H1 (cell line): ENCODE results near the gene ITGAV. TPM values are rescaled to one million over a fixed set of nuclear protein-coding genes. Genes with fewer than 3 reads are reported as not detected.
A peak's percentile ranks its signal among the peaks of the same experiment; 100 is the strongest.

Experiments
- CTCF ChIA-PET: fragments of 300-600 bp; sonication (Branson Sonifier 250); formaldehyde crosslinking; loops from one replicate; lab custom pipeline; 2021; ENCODE audit not compliant: partially characterized antibody; lab: Charles Lee
- POLR2A ChIA-PET: fragments of 300-600 bp; sonication (Branson Sonifier 250); formaldehyde crosslinking; loops from one replicate; lab custom pipeline; 2021; ENCODE audit warnings: inconsistent platforms; ENCODE audit not compliant: partially characterized antibody; lab: Charles Lee
- DNase-seq, 2 experiments: peaks; one replicate each; pipeline versions ENCODE4 v3.0.0 to v3.0.0-alpha.2; 2010 to 2022; ENCODE audit warnings: low spot score in 2 of 2, low read depth in 1 of 2, mixed read lengths in 1 of 2
- FAIRE-seq: peaks from 2 replicates; lab custom pipeline; 2011; peaks lifted over from hg19 to GRCh38; lab: Jason Lieb, UNC
- H2AFZ ChIP-seq: 2 replicates; pipeline ENCODE4 v1.8.1; 2012; ENCODE audit warnings: low read length, inconsistent platforms
- H2AK5ac ChIP-seq: 2 replicates; pipeline ENCODE4 v1.6.1; 2013; ENCODE audit warnings: low read depth, low read length
- H2BK120ac ChIP-seq: replicated peaks from 2 replicates; pipeline ENCODE3; 2013; ENCODE audit warnings: low read depth, low read length, inconsistent platforms
- H2BK12ac ChIP-seq: 2 replicates; pipeline ENCODE4 v1.6.1; 2013; ENCODE audit warnings: low read depth, low read length
- H2BK15ac ChIP-seq: 2 replicates; pipeline ENCODE4 v1.6.1; 2013; ENCODE audit warnings: low read length
- H2BK20ac ChIP-seq: 2 replicates; pipeline ENCODE4 v1.6.1; 2013; ENCODE audit warnings: low read length
- H2BK5ac ChIP-seq: 2 replicates; pipeline ENCODE4 v1.6.1; 2013; ENCODE audit warnings: low read depth, low read length
- H3K14ac ChIP-seq: 2 replicates; pipeline ENCODE4 v1.6.1; 2013; ENCODE audit warnings: inconsistent platforms; ENCODE audit not compliant: insufficient read length
- H3K18ac ChIP-seq: 2 replicates; pipeline ENCODE4 v1.6.1; 2013; ENCODE audit warnings: low read length; ENCODE audit errors: extremely low read depth
- H3K23ac ChIP-seq: 2 replicates; pipeline ENCODE4 v1.6.1; 2013; ENCODE audit warnings: inconsistent platforms; ENCODE audit not compliant: insufficient read length
- H3K23me2 ChIP-seq: 2 replicates; pipeline ENCODE4 v1.6.1; 2013; ENCODE audit warnings: low read depth, low read length
- H3K27ac ChIP-seq: 2 replicates; pipeline ENCODE4 v1.6.1; 2011; ENCODE audit warnings: low read depth, low read length, inconsistent platforms
- H3K27me3 ChIP-seq, 4 experiments: replicated peaks in 1 of 4; 1 replicate in 1 of 4; 2 replicates in 3 of 4; pipeline versions ENCODE4 v1.6.1 to v1.8.1; 2011 to 2013; ENCODE audit warnings: low read length in 3 of 4, mild to moderate bottlenecking in 3 of 4, inconsistent platforms in 2 of 4, mixed read lengths in 2 of 4, moderate library complexity in 1 of 4; ENCODE audit not compliant: control insufficient read depth in 3 of 4, insufficient read depth in 3 of 4; ENCODE audit errors: extremely low read depth in 1 of 4
- H3K36me3 ChIP-seq, 4 experiments: 2 replicates each; pipeline versions ENCODE4 v1.6.1 to v1.8.1; 2011 to 2013; ENCODE audit warnings: mild to moderate bottlenecking in 4 of 4, low read length in 3 of 4, moderate library complexity in 2 of 4, control low read depth in 1 of 4, inconsistent platforms in 1 of 4; ENCODE audit not compliant: insufficient read depth in 4 of 4, control insufficient read depth in 2 of 4
- H3K4ac ChIP-seq: replicated peaks from 2 replicates; pipeline ENCODE3; 2013; ENCODE audit warnings: low read length, low read depth, mixed read lengths, inconsistent platforms; ENCODE audit not compliant: insufficient read length
- H3K4me1 ChIP-seq, 4 experiments: replicated peaks in 1 of 4; 1 replicate in 1 of 4; 2 replicates in 3 of 4; pipeline versions ENCODE4 v1.6.1 to v1.8.1; 2011 to 2013; ENCODE audit warnings: low read length in 3 of 4, inconsistent platforms in 2 of 4, mixed read lengths in 1 of 4; ENCODE audit not compliant: insufficient read depth in 4 of 4, control insufficient read depth in 3 of 4
- H3K4me2 ChIP-seq, 2 experiments: 2 replicates each; pipeline versions ENCODE4 v1.6.1 to v1.8.1; 2011 to 2013; ENCODE audit warnings: low read depth in 2 of 2, low read length in 2 of 2, control low read depth in 1 of 2, inconsistent platforms in 1 of 2, mild to moderate bottlenecking in 1 of 2; ENCODE audit not compliant: insufficient read depth in 1 of 2
- H3K4me3 ChIP-seq, 4 experiments: fragments of 200-600, 300-600 bp in 1 of 4; sonication (generic), shearing (Covaris generic), sonication (Bioruptor Twin) in 1 of 4; 2 replicates each; pipeline versions ENCODE4 v1.5.1 to v1.8.1; 2011 to 2016; ENCODE audit warnings: low read length in 4 of 4, low read depth in 3 of 4, control low read depth in 2 of 4, inconsistent platforms in 2 of 4, mild to moderate bottlenecking in 2 of 4, mixed read lengths in 1 of 4, moderate library complexity in 1 of 4; ENCODE audit not compliant: insufficient read depth in 2 of 4; ENCODE audit errors: extremely low read depth in 1 of 4
- H3K56ac ChIP-seq: replicated peaks from 2 replicates; pipeline ENCODE3; 2013; ENCODE audit warnings: low read depth, mild to moderate bottlenecking, mixed read lengths, low read length, inconsistent platforms; ENCODE audit not compliant: insufficient read length
- H3K79me1 ChIP-seq: 2 replicates; pipeline ENCODE4 v1.6.1; 2013; ENCODE audit warnings: low read depth, low read length, control low read depth
- H3K79me2 ChIP-seq, 2 experiments: 2 replicates each; pipeline versions ENCODE4 v1.6.1 to v1.8.1; 2012 to 2013; ENCODE audit warnings: low read length in 2 of 2, mild to moderate bottlenecking in 2 of 2, inconsistent platforms in 1 of 2; ENCODE audit not compliant: insufficient read depth in 2 of 2, control insufficient read depth in 1 of 2
- H3K9ac ChIP-seq, 4 experiments: replicated peaks in 1 of 4; 1 replicate in 1 of 4; 2 replicates in 3 of 4; pipeline versions ENCODE4 v1.6.1 to v1.8.1; 2011 to 2013; ENCODE audit warnings: low read depth in 3 of 4, low read length in 3 of 4, control low read depth in 2 of 4, mild to moderate bottlenecking in 2 of 4, moderate library complexity in 2 of 4, inconsistent platforms in 1 of 4; ENCODE audit errors: extremely low read depth in 1 of 4
- H3K9me3 ChIP-seq, 2 experiments: 2 replicates each; pipeline versions ENCODE4 v1.6.1 to v1.8.1; 2012 to 2013; ENCODE audit warnings: mild to moderate bottlenecking in 2 of 2, moderate library complexity in 2 of 2, control low read depth in 1 of 2, inconsistent platforms in 1 of 2, low read depth in 1 of 2, low read length in 1 of 2, mixed read lengths in 1 of 2; ENCODE audit not compliant: insufficient read depth in 2 of 2
- H4K20me1 ChIP-seq, 2 experiments: replicated peaks in 1 of 2; 2 replicates each; pipeline versions ENCODE3 to v1.8.1; 2011 to 2013; ENCODE audit warnings: inconsistent platforms in 2 of 2, low read length in 2 of 2, mild to moderate bottlenecking in 1 of 2; ENCODE audit not compliant: insufficient read depth in 2 of 2, control insufficient read depth in 1 of 2
- H4K5ac ChIP-seq: 2 replicates; pipeline ENCODE4 v1.6.1; 2013; ENCODE audit warnings: low read length, low read depth, mixed read lengths, inconsistent platforms; ENCODE audit not compliant: insufficient read length
- H4K8ac ChIP-seq: 2 replicates; pipeline ENCODE4 v1.8.0; 2013; ENCODE audit warnings: mild to moderate bottlenecking, moderate library complexity, low read length, inconsistent platforms; ENCODE audit not compliant: insufficient read depth; ENCODE audit errors: extremely low read depth
- H4K91ac ChIP-seq: replicated peaks from 2 replicates; pipeline ENCODE3; 2013; ENCODE audit warnings: low read length, mixed read lengths, inconsistent platforms; ENCODE audit not compliant: insufficient read length
- RBBP5 ChIP-seq: IDR thresholded peaks from 2 replicates; pipeline ENCODE4 v1.7.1; 2012; ENCODE audit warnings: low read depth, mild to moderate bottlenecking, inconsistent platforms, low read length, moderate library complexity, borderline replicate concordance
- TAF7 ChIP-seq: optimal IDR thresholded peaks from 2 replicates; pipeline ENCODE3; 2011; ENCODE audit warnings: low read depth, mild to moderate bottlenecking, inconsistent platforms, low read length, moderate library complexity, borderline replicate concordance
- WGBS, 2 experiments: shearing (Covaris generic) in 1 of 2; methylation state at CpG; one replicate each; pipeline versions ENCODE4 v1.1.6 to v1.1.7; 2013 to 2015; ENCODE audit warnings: low lambda C conversion rate in 2 of 2, mixed read lengths in 2 of 2, inconsistent platforms in 1 of 2, low coverage in 1 of 2, missing lambda C conversion rate in 1 of 2; ENCODE audit not compliant: insufficient replicate concordance in 2 of 2, insufficient coverage in 1 of 2, insufficient read length in 1 of 2; ENCODE audit errors: extremely low coverage in 1 of 2, missing lambda C conversion rate in 1 of 2; 5-methylcytosine and 5-hydroxymethylcytosine counted together
- polyA plus RNA-seq, 7 experiments: library from polyadenylated mRNA; depleted of rRNA in 3 of 7; stranded (reverse) in 5 of 7; unstranded in 2 of 7; fragments of >200 nt in 5 of 7; fragments of 200-250 nt in 2 of 7; gene quantifications; 1 replicate in 5 of 7; 2 replicates in 1 of 7; 4 replicates in 1 of 7; pipeline versions ENCODE4 v1.2.1 to v1.2.3, GENCODE V29; 2011 to 2013; ENCODE audit warnings: missing spikeins in 2 of 7, mixed read lengths in 2 of 7
- total RNA-seq: library from RNA; stranded (reverse); fragmentation: NEBNext Ultra II Directional; extraction: Animal tissue kit (Norgen Biotek cat#: 25700); gene quantifications from 2 replicates; pipeline ENCODE4 v1.2.1, GENCODE V29; 2021

The ITGAV gene
- total and polyA plus RNA-seq, 2 of the 8 experiments (the other 6 are each of a cell fraction or from before 2014, with no cell fraction given) = 11.7 to 42.4 TPM

GRCh38 chr2:186599186-186599778, 9.4 kb downstream of the ITGAV start:
- peaks cover 0 to 2% of the 10 kb centered on the region in 2 experiments for H4K20me1 ChIP-seq
- no peak overlapping the region for H3K14ac ChIP-seq
- H3K9ac ChIP-seq = no peak overlapping the region
- H4K8ac ChIP-seq = no peak overlapping the region
- no peak overlapping the region for H3K56ac ChIP-seq
- no peak overlapping the region for H3K23ac ChIP-seq
- WGBS, 2 experiments = 71% methylated on average over 3 of the region's 3 CpGs; no CpG with 5 or more reads in 1 of the 2 experiments
- H3K27me3 ChIP-seq = no peaks in the 10 kb centered on the region
- H2AK5ac ChIP-seq = no peak overlapping the region
- FAIRE-seq = peak; percentile 19
- no peak overlapping the region for H3K4ac ChIP-seq
- H3K4me2 ChIP-seq = no peak overlapping the region
- H3K23me2 ChIP-seq = no peaks in the 10 kb centered on the region
- DNase-seq = no peak
- CTCF ChIA-PET = interaction anchor here (1.4 kb wide), 1 partner anchor 22 kb away, joined by 4 read pairs; no protein-coding TSS in a partner anchor
- H3K79me1 ChIP-seq = no peaks in the 10 kb centered on the region
- TF ChIP-seq TAF7 (no peak), RBBP5 (no peak)
- POLR2A ChIA-PET = interaction anchor here (2.5 kb wide), 1 partner anchor 9 kb away, joined by 10 read pairs; the partner anchor contains the start of gene ITGAV
- H3K9me3 ChIP-seq = no peaks in the 10 kb centered on the region
- no peak overlapping the region for H2BK5ac ChIP-seq
- no peak overlapping the region for H2BK15ac ChIP-seq
- H3K27ac ChIP-seq = no peak overlapping the region
- H4K91ac ChIP-seq = no peak overlapping the region
- H3K36me3 ChIP-seq = no peaks in the 10 kb centered on the region; a peak in 1 of 8 replicates
- no peak overlapping the region for H3K4me3 ChIP-seq
- H3K79me2 ChIP-seq = peaks cover 0 to 48% of the 10 kb centered on the region in 2 experiments; a peak in 2 of 4 replicates
- no peak overlapping the region for H2BK12ac ChIP-seq
- no peak overlapping the region for H2BK20ac ChIP-seq
- H2BK120ac ChIP-seq = no peak overlapping the region
- no peak overlapping the region for H3K18ac ChIP-seq
- H2AFZ ChIP-seq = no peak overlapping the region
- peaks cover 2 to 6% (median 4%) of the 10 kb centered on the region in 4 experiments; a peak in 4 of 7 replicates for H3K4me1 ChIP-seq
- H4K5ac ChIP-seq = no peak overlapping the region
